ENCODE results near the gene IFNGR2. TPM values are rescaled to one million over a fixed set of nuclear protein-coding genes. Genes with fewer than 3 reads are reported as not detected.

The IFNGR2 gene
- total and polyA plus RNA-seq, 2 of the 4 experiments (the other 2 are of a cell fraction), result 66.0 to 73.8 TPM

DNA sequence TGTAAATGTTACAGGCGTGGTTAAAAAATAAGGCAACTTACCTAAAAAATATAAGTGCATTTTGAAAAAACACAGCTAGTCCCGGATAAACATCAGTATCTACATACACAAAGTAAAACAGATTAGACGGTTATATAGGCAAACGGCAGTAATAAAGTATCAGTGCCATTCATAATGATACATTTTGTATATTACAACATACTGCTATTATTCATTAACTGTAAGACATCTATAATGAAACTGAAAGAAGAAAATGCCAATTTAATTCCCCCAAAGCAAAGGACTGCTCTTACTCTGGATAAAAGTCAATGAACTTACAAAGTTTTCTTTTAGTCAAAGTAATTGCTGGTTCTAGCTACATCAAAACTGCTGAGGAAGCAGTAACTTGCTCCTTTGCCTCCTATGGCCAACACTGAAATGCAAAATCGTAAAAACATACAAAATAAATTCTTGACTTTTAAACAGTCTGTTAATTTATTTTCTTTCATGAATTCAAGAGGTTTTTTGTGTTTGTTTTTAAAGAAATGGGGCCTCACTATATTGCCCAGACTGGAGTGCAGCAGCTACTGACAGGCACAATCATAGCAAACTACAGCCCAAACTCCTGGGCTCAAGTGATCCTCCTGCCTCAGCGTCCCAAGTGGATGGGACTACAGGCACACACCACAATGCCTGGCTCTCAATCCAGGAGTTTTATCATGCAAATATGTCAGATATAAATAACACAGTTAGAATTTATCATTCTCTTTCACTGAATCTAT lies 52.7 kb downstream of the IFNGR2 start:
- no peak overlapping the region for H3K23ac ChIP-seq (ENCODE audit: low read depth, low read length)
- no peak overlapping the region for H2BK120ac ChIP-seq (ENCODE audit: low read depth, low read length)
- H3K4me2 ChIP-seq (ENCODE audit: low read depth, low read length), result no peak overlapping the region
- no peak overlapping the region for H2AK5ac ChIP-seq (ENCODE audit: low read depth, low read length)
- H3K4me3 ChIP-seq (ENCODE audit: insufficient read depth, low read depth, low read length), result no peak overlapping the region
- H3K9me1 ChIP-seq (ENCODE audit: insufficient read depth, low read length), result peaks cover 6% of the 10 kb centered on the region; the same call in 1 of the 2 replicates
- H3K18ac ChIP-seq (ENCODE audit: low read depth, low read length), result no peak overlapping the region
- H3K14ac ChIP-seq (replicated peaks; ENCODE audit: low read depth, low read length), result no peak overlapping the region
- H2BK20ac ChIP-seq (ENCODE audit: low read depth, low read length), result no peak overlapping the region
- in situ Hi-C loops (cut with MboI; ENCODE audit: low sequenced_read_pairs) (loop anchor here (25.0 kb wide), 1 partner anchor 469 kb away; no protein-coding TSS in a partner anchor), dilution Hi-C loops (cut with HindIII; ENCODE audit: low sequenced_read_pairs, unreplicated experiment) (no loop called here), intact Hi-C loops (cut with micrococcal nuclease) (no loop called here)
- no peak overlapping the region for H3K27ac ChIP-seq (ENCODE audit: insufficient read depth, low read length)
- DNase-seq (no peak), ATAC-seq (ENCODE audit: low read depth) (no peak)
- H3K9ac ChIP-seq (ENCODE audit: low read depth, low read length), result no peak overlapping the region
- H2AK9ac ChIP-seq (replicated peaks; ENCODE audit: low read depth, low read length, poor library complexity), result no peak overlapping the region
- no peak overlapping the region for H2AFZ ChIP-seq (replicated peaks; ENCODE audit: low read length, poor library complexity)
- H3K27me3 ChIP-seq (ENCODE audit: control insufficient read depth, insufficient read depth, low read length), result no peaks in the 10 kb centered on the region
- ChIA-PET CTCF (no interaction called here), POLR2A (ENCODE audit: unreplicated experiment) (no interaction called here)
- no peaks in the 10 kb centered on the region for H3K79me1 ChIP-seq (ENCODE audit: low read depth in 1 of 2, low read length in 2 of 2)
- H3K56ac ChIP-seq (ENCODE audit: extremely low read depth, insufficient read depth, low read length), result no peak overlapping the region
- H3K36me3 ChIP-seq (ENCODE audit: control insufficient read depth, insufficient read depth, low read length), result peaks cover 7% of the 10 kb centered on the region
- no peak overlapping the region for H2BK5ac ChIP-seq (ENCODE audit: low read depth, low read length, poor library complexity, severe bottlenecking)
- no peaks in the 10 kb centered on the region for H4K20me1 ChIP-seq (ENCODE audit: insufficient read depth, low read length)
- no peak overlapping the region for H2BK15ac ChIP-seq (ENCODE audit: low read depth, low read length)
- H4K91ac ChIP-seq (ENCODE audit: insufficient read depth, low read depth, low read length), result no peak overlapping the region
- BruUV-seq (replicated peaks), result no TSS peak
- no peak for TF ChIP-seq RCOR1 (IDR thresholded peaks at IDR 0.05; ENCODE audit: insufficient replicate concordance, low read length)
- no peak for TF ChIP-seq ELK1 (IDR thresholded peaks at IDR 0.05; ENCODE audit: borderline replicate concordance, low read depth, low read length)
- TF ChIP-seq, protein P1, sequence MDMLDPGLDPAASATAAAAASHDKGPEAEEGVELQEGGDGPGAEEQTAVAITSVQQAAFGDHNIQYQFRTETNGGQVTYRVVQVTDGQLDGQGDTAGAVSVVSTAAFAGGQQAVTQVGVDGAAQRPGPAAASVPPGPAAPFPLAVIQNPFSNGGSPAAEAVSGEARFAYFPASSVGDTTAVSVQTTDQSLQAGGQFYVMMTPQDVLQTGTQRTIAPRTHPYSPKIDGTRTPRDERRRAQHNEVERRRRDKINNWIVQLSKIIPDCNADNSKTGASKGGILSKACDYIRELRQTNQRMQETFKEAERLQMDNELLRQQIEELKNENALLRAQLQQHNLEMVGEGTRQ (IDR thresholded peaks at IDR 0.05; ENCODE audit: low read depth, low read length), result no peak
- peak; percentile 80 for TF ChIP-seq MAFK (IDR thresholded peaks at IDR 0.05; ENCODE audit: low read depth, low read length)
- no peak for TF ChIP-seq BHLHE40 (IDR thresholded peaks at IDR 0.05; ENCODE audit: low read depth, low read length)
- peaks cover 6% of the 10 kb centered on the region for H3K4me1 ChIP-seq (ENCODE audit: control insufficient read depth, insufficient read depth, low read length)
- H3K4ac ChIP-seq (ENCODE audit: low read depth, low read length), result no peak overlapping the region
- no peaks in the 10 kb centered on the region for H3K9me3 ChIP-seq (ENCODE audit: control insufficient read depth, insufficient read depth, low read length)
- H4K5ac ChIP-seq (ENCODE audit: low read depth, low read length), result no peak overlapping the region
- no peak overlapping the region for H4K8ac ChIP-seq (ENCODE audit: low read depth in 2 of 2, low read length in 2 of 2)
- WGBS, 2 experiments (ENCODE audit: extremely low coverage in 2 of 2, insufficient read length in 1 of 2), result no CpG with 5 or more reads among the region's 6 CpGs
